SK-N-SH (cell line): Measurements from ENCODE around the gene TTC39C. TPM values are rescaled to one million over a fixed set of nuclear protein-coding genes. Genes with fewer than 3 reads are reported as not detected.

Experiments used
- CTCF ChIA-PET: fragments of 300-600, 350-600 bp; formaldehyde crosslinking; extraction: SDS; loops from one replicate; lab custom pipeline; 2021; lab: Yijun Ruan, JAX
- POLR2A ChIA-PET: fragments of 350-600 bp; sonication (Branson Sonifier 250); formaldehyde crosslinking; extraction: SDS; loops from one replicate; lab custom pipeline; 2020; ENCODE audit warnings: antibody characterized with exemption, inconsistent platforms; lab: Yijun Ruan, JAX
- DNase-seq: peaks from one replicate; pipeline ENCODE4 v3.0.0; 2012
- H2AFZ ChIP-seq: fragments of 200-600 bp; sonication (generic); 2 replicates; pipeline ENCODE4 v1.8.1; 2016; ENCODE audit warnings: antibody characterized with exemption, mild to moderate bottlenecking, low read depth
- H3F3A ChIP-seq: fragments of 200-600 bp; sonication (generic); replicated peaks from 2 replicates; pipeline ENCODE3; 2016; ENCODE audit warnings: antibody characterized with exemption, mild to moderate bottlenecking; ENCODE audit not compliant: insufficient read depth
- H3K27ac ChIP-seq, 2 experiments: fragments of 200-500 bp in 1 of 2; fragments of 200-600 bp in 1 of 2; sonication (Bioruptor generic) in 1 of 2; sonication (generic), shearing (Covaris generic) in 1 of 2; 2 replicates each; pipeline versions ENCODE4 v1.5.1 to v1.6.1; 2014 to 2016; ENCODE audit warnings: low read depth in 2 of 2, inconsistent platforms in 1 of 2, low read length in 1 of 2, mild to moderate bottlenecking in 1 of 2, mixed read lengths in 1 of 2
- H3K27me3 ChIP-seq: fragments of 200-600 bp; sonication (generic), shearing (Covaris generic); 2 replicates; pipeline ENCODE4 v1.6.1; 2016; ENCODE audit warnings: mixed run types; ENCODE audit not compliant: insufficient read depth
- H3K36me3 ChIP-seq, 2 experiments: fragments of 200-500 bp in 1 of 2; fragments of 200-600 bp in 1 of 2; sonication (Bioruptor generic) in 1 of 2; sonication (generic) in 1 of 2; replicated peaks in 1 of 2; 2 replicates each; pipeline versions ENCODE3 to v1.5.1; 2014 to 2016; ENCODE audit warnings: low read length in 1 of 2, mild to moderate bottlenecking in 1 of 2; ENCODE audit not compliant: insufficient read depth in 2 of 2, control insufficient read depth in 1 of 2
- H3K4me1 ChIP-seq, 2 experiments: fragments of 200-500 bp in 1 of 2; fragments of 200-600 bp in 1 of 2; sonication (Bioruptor generic) in 1 of 2; sonication (generic), shearing (Covaris generic) in 1 of 2; 2 replicates each; pipeline versions ENCODE4 v1.5.1 to v1.6.1; 2014 to 2016; ENCODE audit warnings: low read depth in 1 of 2, low read length in 1 of 2, mixed run types in 1 of 2; ENCODE audit not compliant: insufficient read depth in 2 of 2, control insufficient read depth in 1 of 2
- H3K4me2 ChIP-seq: fragments of 200-600 bp; sonication (generic), shearing (Covaris generic); 2 replicates; pipeline ENCODE4 v1.6.1; 2017; ENCODE audit warnings: mixed run types
- H3K4me3 ChIP-seq, 2 experiments: fragments of 200-500 bp in 1 of 2; fragments of 200-600 bp in 1 of 2; sonication (Bioruptor generic) in 1 of 2; sonication (generic), shearing (Covaris generic) in 1 of 2; 2 replicates each; pipeline versions ENCODE4 v1.5.1 to v1.8.1; 2014 to 2016; ENCODE audit warnings: low read depth in 2 of 2, inconsistent platforms in 1 of 2, low read length in 1 of 2, mild to moderate bottlenecking in 1 of 2, mixed read lengths in 1 of 2, moderate library complexity in 1 of 2
- H3K79me2 ChIP-seq: fragments of 200-600 bp; sonication (generic); 2 replicates; pipeline ENCODE4 v1.8.1; 2017; ENCODE audit warnings: mild to moderate bottlenecking; ENCODE audit not compliant: insufficient read depth
- H3K9ac ChIP-seq: fragments of 200-600 bp; sonication (generic); 2 replicates; pipeline ENCODE4 v1.6.1; 2017; ENCODE audit warnings: mixed run types
- H3K9me2 ChIP-seq: fragments of 200-600 bp; sonication (generic); 2 replicates; pipeline ENCODE4 v1.6.1; 2017; ENCODE audit warnings: mixed run types
- H3K9me3 ChIP-seq: fragments of 200-600 bp; sonication (generic); 2 replicates; pipeline ENCODE4 v1.6.1; 2017; ENCODE audit warnings: mixed run types, mild to moderate bottlenecking, moderate library complexity
- H4K20me1 ChIP-seq: fragments of 200-600 bp; sonication (generic); 2 replicates; pipeline ENCODE4 v1.6.1; 2017; ENCODE audit warnings: mild to moderate bottlenecking, mixed run types; ENCODE audit not compliant: insufficient read depth
- CHD2 ChIP-seq: fragments of 150-350 bp; IDR thresholded peaks from 2 replicates; pipeline ENCODE4 v1.6.1; 2018; ENCODE audit warnings: low read length; ENCODE audit not compliant: partially characterized antibody
- CTCF ChIP-seq: fragments of 200-600 bp; sonication (generic); IDR thresholded peaks from 2 replicates; pipeline ENCODE4 v1.6.1; 2017; ENCODE audit warnings: antibody characterized with exemption, mild to moderate bottlenecking, moderate library complexity
- EP300 ChIP-seq, 2 experiments: IDR thresholded peaks; 2 replicates each; pipeline versions ENCODE4 v1.4.0 to v1.6.1; 2012; ENCODE audit warnings: borderline replicate concordance in 1 of 2, low read depth in 1 of 2, low read length in 1 of 2
- FOXJ3 ChIP-seq: sonication (generic); formaldehyde crosslinking; IDR thresholded peaks from 2 replicates; pipeline ENCODE4 v1.5.1; 2020; ENCODE audit warnings: mild to moderate bottlenecking, missing genetic modification reagents
- FOXM1 ChIP-seq: IDR thresholded peaks from 2 replicates; pipeline ENCODE4 v1.4.0; 2012; ENCODE audit warnings: low read depth, mild to moderate bottlenecking
- GABPA ChIP-seq: IDR thresholded peaks from 2 replicates; pipeline ENCODE4 v1.4.0; 2012; ENCODE audit warnings: low read depth, mild to moderate bottlenecking
- JUND ChIP-seq: IDR thresholded peaks from 2 replicates; pipeline ENCODE4 v1.4.0; 2012
- MAX ChIP-seq: IDR thresholded peaks from 2 replicates; pipeline ENCODE4 v1.4.0; 2012; ENCODE audit warnings: low read depth
- MXI1 ChIP-seq: IDR thresholded peaks from 2 replicates; pipeline ENCODE4 v1.6.1; 2012; ENCODE audit warnings: mild to moderate bottlenecking, low read depth, low read length, improper control_type of control experiment
- NFIC ChIP-seq: IDR thresholded peaks from 2 replicates; pipeline ENCODE4 v1.4.0; 2012; ENCODE audit warnings: borderline replicate concordance
- RAD21 ChIP-seq: IDR thresholded peaks from 2 replicates; pipeline ENCODE4 v1.6.1; 2012; ENCODE audit warnings: mild to moderate bottlenecking, low read length
- RCOR1 ChIP-seq: fragments of 150-350 bp; IDR thresholded peaks from 2 replicates; pipeline ENCODE4 v1.6.1; 2017; ENCODE audit warnings: antibody characterized with exemption, low read length
- RFX5 ChIP-seq: IDR thresholded peaks from 2 replicates; pipeline ENCODE4 v1.6.1; 2012; ENCODE audit warnings: mild to moderate bottlenecking, improper control_type of control experiment, low read length
- SMC3 ChIP-seq: IDR thresholded peaks from 2 replicates; pipeline ENCODE4 v1.6.1; 2012; ENCODE audit warnings: low read depth, low read length, improper control_type of control experiment
- TAF1 ChIP-seq: IDR thresholded peaks from 2 replicates; pipeline ENCODE4 v1.6.1; 2012; ENCODE audit warnings: low read depth, mild to moderate bottlenecking, low read length, moderate library complexity, borderline replicate concordance
- USF2 ChIP-seq: fragments of 150-350 bp; IDR thresholded peaks from 2 replicates; pipeline ENCODE4 v1.6.1; 2017; ENCODE audit warnings: antibody characterized with exemption, low read length, low read depth, borderline replicate concordance
- ZBTB33 ChIP-seq: IDR thresholded peaks from 2 replicates; pipeline ENCODE4 v1.4.0; 2012; ENCODE audit warnings: low read depth, borderline replicate concordance
- WGBS: methylation state at CpG from one replicate; pipeline ENCODE4 v1.1.6; 2017; ENCODE audit warnings: low lambda C conversion rate; 5-methylcytosine and 5-hydroxymethylcytosine counted together
- polyA plus RNA-seq, 3 experiments: library from polyadenylated mRNA; depleted of rRNA; stranded (reverse); fragments of >200 nt; gene quantifications; 2 replicates each; pipeline ENCODE4 v1.2.3, GENCODE V29; 2012
- TF ChIP-seq, protein P1 (sequence below): IDR thresholded peaks from 2 replicates; pipeline ENCODE4; 2012

The TTC39C gene
- polyA plus RNA-seq, 1 of the 3 experiments (the other 2 are of a cell fraction): 8.6 TPM

DNA sequence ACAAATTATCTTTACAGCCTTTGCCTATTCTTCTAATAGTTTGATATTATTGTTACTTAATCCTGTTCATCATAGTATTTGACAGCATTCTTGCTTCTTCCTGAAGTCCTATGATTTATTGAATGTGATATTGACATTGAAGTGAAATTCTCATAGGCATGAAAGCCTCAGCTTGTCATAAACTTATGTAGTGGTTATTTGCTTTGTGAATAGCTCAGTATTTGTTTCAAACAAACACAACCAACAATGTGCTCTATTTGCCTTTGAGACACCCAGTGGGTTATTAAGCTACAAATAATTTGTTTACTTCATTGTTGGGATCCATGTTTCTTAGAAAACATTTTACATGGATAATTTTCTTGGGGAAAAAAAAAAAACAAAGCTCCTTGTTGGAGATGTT, 57.2 kb downstream of the TTC39C start (continued):
- TF ChIP-seq SMC3 (no peak), CTCF (no peak)
- TF ChIP-seq, all 33 proteins: peak for 0

- Histone ChIP-seq H3K9me3 (no peaks in the 10 kb centered on the region), H3K9me2 (no peaks in the 10 kb centered on the region), H3K4me1 (peaks cover 6 to 8% of the 10 kb centered on the region in 2 experiments; a peak in 2 of 4 replicates), H3F3A (peaks cover 10% of the 10 kb centered on the region), H4K20me1 (peaks cover 4% of the 10 kb centered on the region; the same call in 1 of the 2 replicates), H3K27me3 (no peaks in the 10 kb centered on the region), H2AFZ (no peak overlapping the region), H3K4me3 (no peak overlapping the region), H3K9ac (no peak overlapping the region), H3K4me2 (no peak overlapping the region), H3K36me3 (peaks cover 0 to 9% of the 10 kb centered on the region in 2 experiments), H3K79me2 (no peaks in the 10 kb centered on the region), H3K27ac (no peak overlapping the region)
- POLR2A ChIA-PET: no interaction called here
- no peak for DNase-seq
- WGBS: 83% methylated on average over 1 of the region's 1 CpG
- CTCF ChIA-PET: interaction anchor here (1.0 kb wide), 1 partner anchor 47 kb away, joined by 3 read pairs; no protein-coding TSS in a partner anchor
- TF ChIP-seq FOXM1: no peak
- TF ChIP-seq EP300 (IDR thresholded peaks at IDR 0.05; ENCODE audit: borderline replicate concordance in 1 of 2, low read depth in 1 of 2, low read length in 1 of 2): no peak
- no peak for TF ChIP-seq MAX
- TF ChIP-seq RFX5: no peak
- no peak for TF ChIP-seq FOXJ3 (CRISPR knock-in tag)
- TF ChIP-seq, protein P1, sequence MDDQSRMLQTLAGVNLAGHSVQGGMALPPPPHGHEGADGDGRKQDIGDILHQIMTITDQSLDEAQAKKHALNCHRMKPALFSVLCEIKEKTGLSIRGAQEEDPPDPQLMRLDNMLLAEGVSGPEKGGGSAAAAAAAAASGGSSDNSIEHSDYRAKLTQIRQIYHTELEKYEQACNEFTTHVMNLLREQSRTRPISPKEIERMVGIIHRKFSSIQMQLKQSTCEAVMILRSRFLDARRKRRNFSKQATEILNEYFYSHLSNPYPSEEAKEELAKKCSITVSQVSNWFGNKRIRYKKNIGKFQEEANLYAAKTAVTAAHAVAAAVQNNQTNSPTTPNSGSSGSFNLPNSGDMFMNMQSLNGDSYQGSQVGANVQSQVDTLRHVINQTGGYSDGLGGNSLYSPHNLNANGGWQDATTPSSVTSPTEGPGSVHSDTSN: no peak
- no peak for TF ChIP-seq NFIC
- TF ChIP-seq MXI1: no peak
- TF ChIP-seq TAF1: no peak
- TF ChIP-seq JUND: no peak
- TF ChIP-seq RAD21: no peak
- no peak for TF ChIP-seq CHD2
- no peak for TF ChIP-seq USF2
- TF ChIP-seq ZBTB33: no peak
- no peak for TF ChIP-seq RCOR1
- TF ChIP-seq GABPA: no peak
Measured at GRCh38 chr18:24072743-24073142, 58.2 kb downstream of the TTC39C start.
